Measurements from ENCODE around the gene RABEP1. TPM values are rescaled to one million over a fixed set of nuclear protein-coding genes. Genes with fewer than 3 reads are reported as not detected.

The RABEP1 gene
- total and polyA plus RNA-seq, 9 of the 15 experiments (the other 6 are each of a cell fraction or from before 2014, with no cell fraction given) = 8.2 to 38.9 (median 30.3) TPM

- DNase-seq (ENCODE audit: extremely low read depth in 1 of 4, low spot score in 3 of 4) (no peak), FAIRE-seq (no peak), ATAC-seq (no peak)
- H3K4me1 ChIP-seq (replicated peaks in 1 of 2; ENCODE audit: control insufficient read depth in 2 of 2, insufficient read depth in 2 of 2, low read length in 2 of 2) = peaks cover 4 to 16% of the 10 kb centered on the region in 2 experiments; a peak in 3 of 5 replicates
- 20% methylated on average over 7 of the region's 7 CpGs for WGBS (ENCODE audit: insufficient coverage, low coverage, missing lambda C conversion rate)
- no peaks in the 10 kb centered on the region for H3K9me3 ChIP-seq (replicated peaks; ENCODE audit: control insufficient read depth, insufficient read depth, low read depth, low read length)
- no peak overlapping the region for H3K27ac ChIP-seq (ENCODE audit: extremely low read depth, low read depth, low read length)
- 0 out of 4 replicates have a peak overlapping the region, but pooled peaks of 1 of the 2 experiments have one; percentile 31 for H3K9ac ChIP-seq (ENCODE audit: insufficient read depth in 1 of 2, low read depth in 2 of 2, low read length in 2 of 2)
- H3K4me2 ChIP-seq (ENCODE audit: insufficient read depth, low read length) = peak overlapping the region; percentile 8; the same call in 1 of the 2 replicates
- in situ Hi-C loops (cut with MboI) (no loop called here), intact Hi-C loops (cut with micrococcal nuclease) (loop anchor here (10.0 kb wide), 1 partner anchor 1360 kb away; the partner anchor contains the start of genes KIAA0753 and TXNDC17)
- ChIA-PET POLR2A (interaction anchor here (1.0 to 1.6 kb wide), 3 partner anchors 9 to 13 kb away, joined by 3 to 4 read pairs (median 4); no protein-coding TSS in a partner anchor), CTCF (ENCODE audit: low intra/inter-chr PET ratio) (interaction anchor here (0.7 kb wide), 1 partner anchor 877 kb away, joined by 4 read pairs; no protein-coding TSS in a partner anchor)
- H3K4me3 ChIP-seq = no peak overlapping the region
- H3K9me1 ChIP-seq (ENCODE audit: control insufficient read depth, insufficient read depth, low read length) = no peaks in the 10 kb centered on the region
- H3K36me3 ChIP-seq (ENCODE audit: control insufficient read depth, insufficient read depth, low read length) = peaks cover 18% of the 10 kb centered on the region; the same call in 2 of the 3 replicates
- H3K79me2 ChIP-seq (ENCODE audit: control insufficient read depth, insufficient read depth, low read length) = peaks cover 71% of the 10 kb centered on the region
- H2AFZ ChIP-seq (ENCODE audit: low read depth, low read length) = no peak overlapping the region
- no peaks in the 10 kb centered on the region for H3K27me3 ChIP-seq (ENCODE audit: control insufficient read depth in 2 of 2, insufficient read depth in 2 of 2, low read length in 2 of 2)
- TF ChIP-seq JUND (IDR thresholded peaks at IDR 0.05; ENCODE audit: borderline replicate concordance, low read depth, low read length) (no peak), JUND (tag; IDR thresholded peaks at IDR 0.05; ENCODE audit: borderline replicate concordance, low read depth, low read length) (no peak), ZSCAN32 (CRISPR knock-in tag; IDR thresholded peaks at IDR 0.05) (no peak), ATF6 (CRISPR knock-in tag; IDR thresholded peaks at IDR 0.05) (no peak), SMAD3 (CRISPR knock-in tag; conservative IDR thresholded peaks at IDR 0.05) (no peak), NFXL1 (CRISPR knock-in tag; IDR thresholded peaks at IDR 0.05) (no peak), CBFA2T3 (IDR thresholded peaks at IDR 0.05) (peak; percentile 10; the same call in 1 of the 2 replicates)
- H4K20me1 ChIP-seq (replicated peaks; ENCODE audit: control insufficient read depth, insufficient read depth, low read length) = peaks cover 6% of the 10 kb centered on the region; the same call in 1 of the 2 replicates
- BruUV-seq (replicated peaks) = no TSS peak
These were observed 2.6 kb downstream of the RABEP1 start for GRCh38 chr17:5284681-5285080.

All from K562 (cell line).